ENCODE results near the gene PTK6.
A peak's percentile ranks its signal among the peaks of the same experiment; 100 is the strongest.

Gene PTK6

GRCh38 chr20:63505723-63506122, 31.5 kb downstream of the PTK6 start:
- no peak for DNase-seq (ENCODE audit: low spot score)

DNA sequence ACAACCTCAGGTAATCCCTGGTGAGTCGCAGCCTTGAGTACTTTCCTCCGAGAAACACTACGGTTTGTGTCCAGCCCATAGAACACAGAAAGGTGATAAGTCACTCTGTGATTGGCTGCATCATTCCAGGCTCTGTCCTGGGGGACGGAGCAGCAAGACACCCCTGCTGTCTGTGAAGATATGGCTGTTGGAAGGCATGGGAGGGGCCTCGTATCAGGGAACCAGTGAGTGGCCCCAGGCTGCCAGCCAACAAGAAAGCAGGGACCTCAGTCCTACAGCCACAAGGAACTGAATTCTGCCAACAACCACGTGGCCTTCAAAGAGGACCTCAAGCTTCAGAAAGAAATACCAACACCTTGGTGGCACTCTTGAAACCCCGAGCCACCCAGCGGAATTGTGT, 31.9 kb downstream of the PTK6 start:
- DNase-seq (ENCODE audit: low spot score) = no peak

GRCh38 chr20:63504642-63505041, 32.5 kb downstream of the PTK6 start:
- DNase-seq (ENCODE audit: low spot score) = no peak

GRCh38 chr20:63503524-63503923, 33.7 kb downstream of the PTK6 start:
- DNase-seq (ENCODE audit: low spot score) = no peak

DNA sequence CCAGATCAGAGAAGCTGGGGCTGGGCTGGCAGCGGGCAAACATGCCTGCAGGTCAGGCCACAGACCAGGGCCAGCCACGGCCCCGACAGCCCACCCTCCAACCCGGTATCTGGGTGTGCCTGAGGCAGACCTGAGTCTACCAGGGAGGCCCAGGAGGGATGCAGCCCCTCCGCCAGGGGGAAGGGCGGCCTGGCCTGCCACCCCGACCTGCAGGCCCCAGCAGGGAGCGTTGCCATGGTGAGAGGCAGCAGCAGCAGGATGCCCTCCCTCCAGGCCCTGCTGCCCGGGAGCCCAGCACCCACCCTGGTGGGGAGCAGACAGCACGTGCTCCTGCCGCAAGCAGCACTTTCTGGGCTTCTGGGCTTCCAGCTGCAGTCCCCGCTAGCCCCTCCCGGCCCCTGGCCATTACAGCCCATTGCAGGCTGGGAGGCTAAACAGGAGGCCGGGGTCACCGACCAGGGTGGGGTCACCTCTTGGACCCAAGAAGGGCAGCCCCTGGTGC, 34.5 kb downstream of the PTK6 start:
- DNase-seq (ENCODE audit: low spot score) = no peak

DNA sequence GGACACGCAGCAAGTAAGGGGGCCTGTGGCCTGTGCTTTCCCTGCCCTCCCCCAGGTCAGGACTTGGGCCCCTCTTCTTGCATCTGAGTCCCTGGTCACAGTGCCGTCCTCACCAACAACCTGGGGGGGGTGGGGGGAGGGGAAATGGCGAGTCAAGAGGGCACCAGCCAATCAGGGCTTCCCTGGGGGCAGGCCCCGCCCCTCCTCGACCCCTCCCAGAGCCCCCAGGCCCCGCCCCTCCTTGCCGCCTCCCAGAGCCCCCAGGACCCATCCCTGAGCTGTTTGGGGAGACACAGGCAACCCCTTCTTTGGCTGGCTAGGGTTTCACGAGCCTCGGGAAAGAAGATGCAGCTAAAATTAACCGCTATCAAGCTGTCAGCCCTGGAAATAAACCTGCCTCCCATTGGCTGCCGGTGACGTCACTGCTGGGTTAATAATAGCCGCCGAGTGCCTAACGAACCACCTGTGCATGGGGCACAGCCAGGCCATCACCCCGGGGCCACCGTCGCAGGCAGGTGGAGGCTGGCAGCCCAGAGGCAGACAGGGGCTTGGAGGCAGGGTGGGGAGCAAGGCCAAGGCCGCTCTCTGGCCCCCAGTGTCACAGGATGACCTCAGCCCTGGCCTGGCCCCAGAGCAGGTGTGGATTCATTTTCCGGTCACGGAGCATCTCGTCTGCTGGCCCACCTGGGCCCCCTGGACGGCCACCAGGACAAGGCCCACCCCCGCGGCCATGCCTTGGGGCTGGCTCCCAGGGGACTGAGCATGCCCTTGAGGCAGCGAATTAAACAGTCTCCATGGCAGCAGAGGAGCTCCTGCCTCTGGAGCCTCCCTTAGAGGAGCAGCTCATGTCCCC, 35.1 kb downstream of the PTK6 start:
- DNase-seq (ENCODE audit: low spot score) = no peak

GRCh38 chr20:63500902-63501817, 36.0 kb downstream of the PTK6 start:
- no peak for DNase-seq (ENCODE audit: low spot score)

DNA sequence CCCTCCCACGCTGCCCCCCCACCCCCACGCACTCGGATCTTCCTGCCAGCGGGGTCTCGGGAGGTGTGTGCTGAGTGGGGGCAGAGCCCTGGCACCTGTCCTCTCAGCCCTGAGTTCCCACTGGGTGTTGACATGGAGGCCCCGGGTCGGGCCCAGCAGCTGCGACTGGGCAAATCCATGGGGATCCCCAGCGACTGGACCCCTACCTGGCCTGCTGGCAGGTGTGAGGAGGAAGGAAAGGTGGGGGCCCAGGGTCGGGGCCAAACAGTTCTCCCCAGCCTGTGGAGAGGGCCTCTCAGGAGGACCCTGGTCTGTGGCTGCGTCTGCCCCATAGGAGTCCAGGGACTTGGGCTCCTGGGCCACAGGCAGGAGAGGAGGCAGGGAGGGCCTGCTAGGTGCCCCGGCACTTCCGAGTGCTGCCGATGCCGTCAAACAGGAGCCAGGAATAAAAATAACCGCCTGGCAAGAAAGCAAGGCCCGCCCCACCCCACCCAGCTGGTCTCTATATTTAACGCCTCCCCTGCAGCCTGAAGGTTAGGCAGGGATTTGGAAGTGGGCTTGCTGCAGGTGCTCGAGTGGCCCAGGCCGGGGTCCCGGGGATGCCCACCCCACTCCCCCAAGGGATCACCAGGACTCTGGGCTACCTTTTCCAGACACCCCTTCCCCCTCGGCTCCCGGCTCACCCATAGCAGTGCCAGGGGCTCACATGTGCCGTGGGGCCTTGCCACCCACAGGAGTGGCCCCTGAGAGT, 36.9 kb downstream of the PTK6 start:
- no peak for DNase-seq (ENCODE audit: low spot score)

GRCh38 chr20:63499338-63499969, 37.7 kb downstream of the PTK6 start:
- DNase-seq (ENCODE audit: low spot score) = no peak

- DNase-seq (ENCODE audit: low spot score) = peak; percentile 45
Measured at GRCh38 chr20:63498960-63499337, 38.2 kb downstream of the PTK6 start, which contains the start of gene EEF1A2. Gene EEF1A2, minus strand, starts transcription at chr20:63499083. Its CDS starts 1,320 bp downstream, at chr20:63497763.

- DNase-seq (ENCODE audit: low spot score) = no peak
Measured at GRCh38 chr20:63497946-63498935, 38.9 kb downstream of the PTK6 start.

DNA sequence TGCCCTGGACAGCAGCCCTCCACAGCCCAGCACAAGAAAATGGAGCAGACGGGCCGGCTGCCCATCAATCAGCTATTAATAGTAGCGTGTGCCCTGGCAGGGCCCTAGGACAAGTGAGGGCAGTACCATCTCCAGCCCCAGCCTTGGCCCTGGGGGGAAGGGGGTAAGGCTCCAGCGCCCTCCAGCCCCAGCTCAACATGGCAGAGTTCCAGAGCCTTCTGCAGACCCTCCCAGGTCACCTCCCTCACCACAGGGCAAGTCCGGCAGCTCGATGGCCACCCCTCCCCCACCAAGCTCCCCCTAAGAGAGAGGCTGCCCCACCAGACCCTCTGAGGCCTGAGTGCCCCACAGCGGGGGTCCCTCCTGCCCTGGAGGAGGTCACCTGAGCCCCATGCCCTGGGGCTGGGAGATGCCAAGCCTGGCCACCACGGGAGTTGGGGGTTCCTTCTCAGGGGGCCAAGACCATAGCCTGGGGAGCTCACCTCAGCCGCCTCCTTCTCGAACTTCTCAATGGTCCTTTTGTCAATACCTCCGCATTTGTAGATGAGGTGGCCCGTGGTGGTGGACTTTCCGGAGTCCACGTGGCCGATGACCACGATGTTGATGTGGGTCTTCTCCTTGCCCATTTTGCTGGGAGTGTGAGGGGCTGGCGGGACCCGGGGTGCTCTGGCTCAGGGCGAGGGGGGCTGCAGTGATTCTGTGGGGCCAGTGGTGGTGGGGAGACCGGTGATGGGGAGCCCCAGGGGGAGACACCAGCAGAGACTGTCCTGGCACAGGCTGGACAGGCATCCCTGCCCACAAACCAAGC, 39.8 kb downstream of the PTK6 start:
- DNase-seq (ENCODE audit: low spot score) = no peak

- no peak for DNase-seq (ENCODE audit: low spot score)
Measured at GRCh38 chr20:63496596-63497120, 40.5 kb downstream of the PTK6 start.

DNA sequence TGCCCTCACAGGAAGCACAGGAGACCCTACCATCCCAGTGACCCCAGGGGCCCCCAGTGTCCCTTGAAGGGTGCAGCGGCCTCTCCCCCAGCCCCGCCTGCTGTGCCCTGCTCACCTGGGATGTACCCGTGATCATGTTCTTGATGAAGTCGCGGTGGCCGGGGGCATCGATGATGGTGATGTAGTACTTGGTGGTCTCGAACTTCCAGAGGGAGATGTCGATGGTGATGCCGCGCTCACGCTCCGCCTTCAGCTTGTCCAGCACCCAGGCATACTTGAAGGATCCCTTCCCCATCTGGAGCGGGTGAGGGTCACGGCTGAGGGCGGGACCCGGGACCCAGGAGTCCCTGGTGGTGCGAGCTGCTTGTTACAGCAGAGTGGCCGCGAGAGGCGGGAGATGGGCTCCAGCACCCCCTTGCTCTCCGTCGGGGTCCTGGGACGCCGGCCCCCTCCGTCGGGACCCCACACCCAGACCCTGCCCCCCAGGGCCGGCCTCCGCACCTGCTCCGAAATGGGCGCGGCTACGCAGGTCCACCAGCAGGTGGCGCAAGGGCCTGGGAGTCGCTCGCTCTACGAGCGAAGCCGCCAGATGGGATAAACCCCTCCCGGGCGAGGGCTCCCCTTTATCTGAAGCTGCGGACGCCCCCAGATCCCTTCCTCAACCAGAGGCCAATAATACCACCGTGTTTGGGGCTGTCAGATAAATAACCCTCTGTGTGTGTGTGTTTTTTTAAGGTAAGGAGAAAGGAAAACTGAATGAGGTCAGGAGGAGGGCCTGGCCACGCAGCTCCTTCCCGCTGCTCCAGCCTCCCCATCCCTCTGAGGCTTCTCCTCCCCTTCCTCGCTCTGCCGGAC, 41.2 kb downstream of the PTK6 start:
- peak; percentile 73 for DNase-seq (ENCODE audit: low spot score)

GRCh38 chr20:63495167-63495720, 41.9 kb downstream of the PTK6 start:
- DNase-seq (ENCODE audit: low spot score) = no peak

- no peak for DNase-seq (ENCODE audit: low spot score)
Measured at GRCh38 chr20:63494420-63495166, 42.6 kb downstream of the PTK6 start.

- DNase-seq (ENCODE audit: low spot score) = no peak
Measured at GRCh38 chr20:63494084-63494419, 43.1 kb downstream of the PTK6 start.
